HG02763 (cell line): ENCODE results near the gene ATRN.
"Not testable (repeated sequence)": the region's sequence is repeated elsewhere in the genome, so short reads cannot be mapped to it uniquely, and the experiment has no call there.

Experiments
- ATAC-seq: cut with Tn5 transposase; IDR thresholded peaks from one replicate; pipeline ENCODE4 v1.9.1; 2021; ENCODE audit warnings: mild to moderate bottlenecking, moderate library complexity; ENCODE audit not compliant: unreplicated experiment

Gene ATRN

GRCh38 chr20:3560578-3560977, 89.8 kb downstream of the ATRN start:
- no peak for ATAC-seq

GRCh38 chr20:3563133-3563532, 92.3 kb downstream of the ATRN start:
- no peak for ATAC-seq

DNA sequence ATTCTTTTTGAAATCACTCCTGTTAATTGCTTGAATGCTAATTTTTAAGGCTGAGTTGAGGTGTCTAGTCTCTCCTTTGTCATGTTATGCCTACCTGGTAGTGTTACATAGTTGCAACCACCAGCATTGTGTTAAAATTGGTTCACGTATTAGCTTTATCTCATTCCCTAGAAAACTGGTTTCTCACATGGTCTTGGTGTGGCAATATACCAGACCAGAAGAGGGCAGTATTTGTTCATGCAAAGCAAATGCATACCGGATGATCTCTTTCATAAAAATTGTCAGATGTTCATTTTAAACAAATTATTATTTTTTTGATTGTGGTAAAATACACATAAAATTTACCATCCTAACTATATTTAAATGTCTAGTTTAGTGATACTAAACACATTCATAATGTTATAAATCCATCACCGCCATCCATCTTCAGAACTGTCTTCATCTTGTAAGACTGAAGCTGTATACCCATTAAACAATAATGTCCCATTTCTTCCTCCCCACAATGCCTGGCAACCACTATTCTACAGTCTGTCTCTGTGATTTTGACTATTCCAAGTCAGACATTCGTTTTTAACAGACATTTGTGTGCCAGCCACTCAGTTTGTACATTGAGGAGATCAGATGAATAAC, 92.8 kb downstream of the ATRN start:
- no peak for ATAC-seq

DNA sequence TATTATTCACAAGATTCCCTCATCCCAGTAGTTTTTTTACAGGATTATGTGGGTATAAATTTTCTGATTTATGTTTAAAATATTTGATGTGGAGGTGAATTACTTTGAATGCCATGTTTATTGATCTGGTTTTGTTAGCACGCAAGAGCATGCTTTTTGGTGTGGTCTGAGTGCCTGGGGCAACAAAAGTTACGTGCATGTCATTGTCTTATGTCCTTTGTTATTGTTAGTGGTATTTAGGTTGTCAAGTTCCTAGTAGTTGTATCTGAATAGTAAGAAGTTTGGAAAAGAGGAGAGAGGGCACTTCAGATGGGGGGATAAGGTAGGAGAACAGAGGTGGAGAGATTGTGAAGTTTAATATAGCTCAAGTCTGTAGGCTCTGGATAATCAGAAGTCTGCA, 95.0 kb downstream of the ATRN start:
- no peak for ATAC-seq

DNA sequence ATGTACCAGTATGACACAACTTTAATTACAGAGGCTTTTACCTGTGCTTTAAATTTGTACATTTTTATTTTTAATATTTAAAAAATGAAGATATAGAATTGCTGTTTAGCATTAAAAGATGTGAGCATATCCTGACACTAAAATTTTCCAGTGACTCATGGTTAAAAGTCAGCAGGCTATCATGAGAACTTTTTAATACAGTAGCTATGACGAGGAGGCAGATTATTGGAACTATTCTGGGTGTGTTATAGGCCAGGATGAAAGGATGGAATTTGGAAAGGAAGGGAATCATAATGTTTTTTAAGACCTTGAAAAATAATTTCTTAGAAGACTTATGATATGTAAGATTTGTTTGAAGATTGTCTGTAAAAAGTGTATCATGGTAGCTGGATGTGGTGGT, 101.3 kb downstream of the ATRN start:
- ATAC-seq: no peak

GRCh38 chr20:3576363-3576762, 105.5 kb downstream of the ATRN start:
- ATAC-seq: no peak

- no peak for ATAC-seq
Measured at GRCh38 chr20:3577366-3577765, 106.5 kb downstream of the ATRN start.

- ATAC-seq: no peak
Measured at GRCh38 chr20:3580412-3580811, 109.6 kb downstream of the ATRN start.

- no peak for ATAC-seq
Measured at GRCh38 chr20:3583765-3584164, 112.9 kb downstream of the ATRN start.

DNA sequence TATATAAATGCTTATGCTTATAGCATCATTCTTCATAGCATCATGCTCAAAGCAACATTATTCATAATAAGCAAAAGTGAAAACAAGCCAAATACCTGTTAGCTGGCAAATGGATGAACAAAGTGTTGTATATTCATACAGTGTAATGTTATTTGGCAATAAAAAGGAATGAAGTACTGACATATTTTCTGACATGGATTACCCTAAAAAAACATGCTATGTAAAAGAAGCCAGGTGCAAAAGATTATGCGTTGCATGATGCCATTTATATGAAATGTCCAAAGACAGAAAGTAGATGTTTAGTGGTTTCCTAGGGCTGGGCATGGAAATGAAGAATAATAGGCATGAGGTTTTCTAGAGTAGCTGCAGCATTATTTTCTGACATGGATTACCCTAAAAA, 115.3 kb downstream of the ATRN start:
- ATAC-seq: no peak

- ATAC-seq: no peak
Measured at GRCh38 chr20:3590164-3590563, 119.3 kb downstream of the ATRN start.

DNA sequence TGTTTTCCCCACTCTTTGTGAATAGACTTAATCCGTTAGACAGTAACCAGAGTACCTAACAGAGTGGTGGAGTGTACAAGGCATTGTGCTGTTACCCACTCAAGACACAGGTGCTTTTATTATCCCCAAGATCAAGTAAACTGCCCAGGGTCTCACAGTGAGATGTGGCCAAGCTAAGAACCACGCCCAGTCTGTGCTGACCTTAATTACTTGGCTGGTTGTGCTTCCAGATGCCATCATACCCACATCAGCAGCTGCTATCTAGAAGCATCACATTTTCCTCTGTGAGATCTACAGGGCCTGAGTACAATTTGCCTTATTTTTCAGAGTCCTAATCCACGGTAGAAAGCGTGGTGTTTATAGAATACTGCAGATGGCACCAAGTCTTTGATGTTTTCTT, 122.1 kb downstream of the ATRN start:
- no peak for ATAC-seq

DNA sequence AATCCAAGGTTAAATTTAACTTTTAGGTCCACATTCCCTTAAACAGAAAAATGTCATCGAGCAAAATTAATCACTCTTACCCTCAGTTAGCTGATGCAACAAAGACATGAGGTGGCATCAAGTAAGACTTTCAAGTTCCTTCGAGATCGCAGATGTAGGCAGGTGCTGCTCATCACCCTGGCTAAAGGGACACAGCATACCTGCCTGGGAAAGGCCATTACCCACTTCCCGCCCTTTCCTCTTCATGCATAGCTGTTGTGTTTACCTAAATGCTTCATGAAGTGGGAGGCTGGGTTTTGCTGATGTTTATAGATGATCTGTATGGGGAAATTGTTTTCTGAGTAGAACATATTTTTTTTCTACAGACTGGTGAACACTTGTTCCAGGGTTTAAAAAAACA, 124.7 kb downstream of the ATRN start:
- no peak for ATAC-seq

DNA sequence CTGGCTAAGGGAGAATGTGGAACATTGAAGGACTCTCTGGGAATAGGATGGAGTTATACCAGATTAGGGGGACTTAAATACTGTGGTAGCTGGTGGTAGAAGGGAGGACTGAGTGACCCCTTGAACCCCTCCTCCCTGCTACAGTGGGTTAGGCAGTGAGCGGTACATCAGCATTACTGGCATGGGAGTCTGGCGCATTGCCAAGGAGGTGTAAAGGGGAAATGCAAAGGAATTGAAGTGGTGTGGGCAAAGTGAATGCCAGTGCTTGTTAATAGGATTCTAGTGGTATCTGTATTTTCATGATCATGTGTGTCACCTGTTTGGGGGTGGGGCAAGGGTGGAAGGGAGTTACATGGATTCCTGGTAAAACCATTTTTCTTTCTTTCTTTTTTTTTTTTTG, 132.3 kb downstream of the ATRN start:
- no peak for ATAC-seq

DNA sequence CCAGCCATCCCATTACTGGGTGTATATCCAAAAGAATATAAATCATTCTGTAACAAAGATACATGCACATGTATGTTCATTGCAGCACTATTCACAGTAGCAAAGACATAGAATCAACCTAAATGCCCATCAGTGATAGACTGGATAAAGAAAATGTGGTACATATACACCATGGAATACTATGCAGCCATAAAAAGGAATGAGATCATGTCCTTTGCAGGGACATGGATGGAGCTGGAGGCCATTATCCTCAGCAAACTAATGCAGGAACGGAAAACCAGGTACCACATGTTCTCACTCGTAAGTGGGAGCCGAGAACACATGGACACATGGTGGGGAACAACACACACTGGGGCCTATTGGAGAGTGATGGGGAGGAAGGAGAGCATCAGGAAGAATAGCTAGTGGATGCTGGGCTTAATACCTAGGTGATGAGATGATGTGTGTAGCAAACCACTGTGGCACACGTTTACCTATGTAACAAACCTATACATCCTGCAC, 134.6 kb downstream of the ATRN start:
- not testable (repeated sequence) for ATAC-seq

DNA sequence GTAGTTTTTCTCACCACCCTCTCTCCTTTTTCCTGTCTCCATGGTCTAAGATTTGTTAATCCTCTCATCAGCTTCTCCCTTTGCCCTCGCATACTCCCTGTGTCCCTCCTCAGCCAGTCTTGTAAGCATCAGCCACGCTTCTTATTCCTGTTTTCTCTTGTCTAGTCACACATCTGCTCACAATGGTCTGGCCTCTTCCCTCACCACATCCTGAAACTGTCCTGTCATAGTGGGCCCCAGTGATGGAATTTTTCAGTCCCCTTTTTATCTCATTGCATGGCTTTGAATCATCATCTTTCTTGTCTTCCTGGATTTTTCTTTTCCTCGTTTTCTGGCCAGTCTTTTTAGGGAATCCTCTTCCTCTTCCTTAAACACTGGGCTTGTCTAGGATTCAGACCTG, 135.2 kb downstream of the ATRN start:
- ATAC-seq: no peak

- no peak for ATAC-seq
Measured at GRCh38 chr20:3611901-3612300, 141.1 kb downstream of the ATRN start.

- no peak for ATAC-seq
Measured at GRCh38 chr20:3612795-3613572, 142.2 kb downstream of the ATRN start.

DNA sequence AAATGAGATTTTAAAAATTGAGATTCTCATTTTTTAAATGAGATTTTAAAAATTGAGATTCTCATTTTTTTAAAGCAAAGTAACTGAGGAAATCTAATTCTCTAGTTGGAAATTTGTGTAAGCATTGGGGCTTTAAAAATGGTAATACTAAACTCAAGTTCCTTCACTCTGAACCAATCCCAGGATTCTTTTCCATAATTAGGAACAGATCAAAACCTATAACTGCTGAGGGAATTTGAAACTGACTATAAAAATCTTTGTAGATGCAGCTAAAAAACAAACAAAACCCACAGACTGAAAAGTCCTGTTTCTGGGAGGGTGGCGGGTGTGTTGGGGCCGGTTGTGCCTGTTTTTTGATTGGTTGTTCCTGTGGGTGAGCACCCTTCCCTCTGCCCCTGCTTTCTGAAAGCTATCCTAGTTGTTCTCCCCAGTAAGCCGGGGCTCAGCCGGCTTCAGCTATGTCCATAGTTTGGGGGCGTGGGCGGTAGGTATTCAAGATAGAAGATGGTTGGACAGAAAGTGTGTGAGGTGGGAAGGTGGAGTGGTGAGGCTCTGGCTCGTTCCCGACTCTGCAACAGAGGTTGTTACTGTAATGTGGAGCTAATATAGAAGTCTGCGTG, 143.1 kb downstream of the ATRN start:
- ATAC-seq: no peak

- ATAC-seq: no peak
Measured at GRCh38 chr20:3614466-3614865, 143.6 kb downstream of the ATRN start.

DNA sequence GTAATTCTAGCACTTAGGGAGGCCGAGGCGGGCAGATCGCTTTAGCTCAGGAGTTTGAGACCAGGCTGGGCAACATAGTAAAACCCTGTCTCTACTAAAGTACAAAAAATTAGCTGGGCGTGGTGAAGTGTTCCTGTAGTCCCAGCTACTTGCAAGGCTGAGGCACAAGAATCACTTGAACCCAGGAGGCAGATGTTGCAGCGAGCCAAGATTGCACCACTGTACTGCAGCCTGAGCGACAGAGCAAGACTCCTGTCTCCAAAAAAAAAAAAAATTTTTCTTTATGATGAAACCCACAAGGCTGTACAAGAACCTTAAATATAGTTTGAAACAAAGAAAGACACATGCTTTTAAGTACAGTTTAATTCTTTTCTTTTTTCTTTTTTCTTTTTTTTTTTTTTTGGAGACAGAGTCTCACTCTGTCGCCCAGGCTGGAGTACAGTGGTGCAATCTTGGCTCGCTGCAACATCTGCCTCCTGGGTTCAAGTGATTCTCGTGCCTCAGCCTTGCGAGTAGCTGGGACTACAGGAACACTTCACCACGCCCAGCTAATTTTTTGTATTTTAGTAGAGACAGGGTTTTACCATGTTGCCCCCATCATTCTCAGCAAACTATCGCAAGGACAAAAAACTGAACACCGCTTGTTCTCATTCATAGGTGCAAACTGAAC, 144.5 kb downstream of the ATRN start:
- not testable (repeated sequence) for ATAC-seq

DNA sequence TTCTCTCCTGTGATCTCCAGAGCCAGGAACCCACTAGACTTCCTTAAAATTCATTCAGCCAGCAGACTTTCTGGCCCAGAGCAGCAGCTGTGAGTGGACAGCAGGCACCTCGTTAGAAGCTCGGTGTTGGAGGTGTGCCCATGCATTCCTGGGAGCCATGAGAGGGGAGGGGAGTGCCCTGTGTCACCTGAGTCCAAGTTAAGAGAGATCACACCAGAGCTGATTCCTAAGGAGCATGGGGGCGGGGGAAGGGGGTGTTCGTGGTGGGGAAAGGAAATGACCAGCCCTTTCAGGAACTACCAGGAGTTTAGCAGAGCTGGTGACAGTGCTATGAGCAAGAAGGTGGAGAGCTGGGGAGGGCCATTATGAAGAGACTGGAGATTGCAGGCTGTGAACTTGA, 145.4 kb downstream of the ATRN start:
- ATAC-seq: no peak
